Mucosa of descending colon (tissue), 3 donors: ENCODE data around the gene RFPL1. TPM values are rescaled to one million over a fixed set of nuclear protein-coding genes. Genes with fewer than 3 reads are reported as not detected.

Experiments used
- ATAC-seq: fragments of 200-7000 bp; cut with Tn5 transposase; one replicate; pipeline ENCODE4 v1.9.1; 2020; ENCODE audit warnings: mild to moderate bottlenecking, moderate library complexity
- DNase-seq, 3 donors: peaks; one replicate each; pipeline ENCODE4 v3.0.0-alpha.2; 2020
- H3K36me3 ChIP-seq: fragments of 200-600 bp; one replicate; pipeline ENCODE4 v1.8.0; 2021; ENCODE audit warnings: low read depth, mild to moderate bottlenecking
- H3K4me1 ChIP-seq: fragments of 200-600 bp; one replicate; pipeline ENCODE4 v1.8.0; 2021; ENCODE audit warnings: low read depth, mild to moderate bottlenecking
- H3K4me3 ChIP-seq: fragments of 200-600 bp; one replicate; pipeline ENCODE4 v1.8.0; 2021; ENCODE audit warnings: mild to moderate bottlenecking
- H3K9me3 ChIP-seq: fragments of 200-600 bp; one replicate; pipeline ENCODE4 v1.8.0; 2021; ENCODE audit warnings: mild to moderate bottlenecking
- CTCF ChIP-seq: fragments of 200-600 bp; IDR thresholded peaks from one replicate; pipeline ENCODE4 v1.8.0; 2022; ENCODE audit warnings: antibody characterized with exemption, mild to moderate bottlenecking
- intact Hi-C, 2 donors: fragments of 100-400 bp; cut with DNase I in 1 of 2; cut with micrococcal nuclease in 1 of 2; formaldehyde crosslinking; loops; one replicate each; pipeline versions ENCODE4 v1.11.0 to v1.11.1; 2022; cut with DNase I, micrococcal nuclease
- total RNA-seq, 3 donors: library from RNA; stranded (reverse); fragmentation: NEBNext Ultra II Directional in 2 of 3; extraction: Animal tissue kit (Norgen Biotek cat#: 25700) in 2 of 3; gene quantifications; one replicate each; pipeline versions ENCODE4 v1.2.1 to v1.2.4, GENCODE V29; 2021 to 2023
- donor health status: DM: no; HTN: no; CAD: no; lungs with moderate emphysema.
- donor health status: DM: no; HTN: no; CAD: no.
- donor health status: DM: no; HTN: yes; CAD: no.

The RFPL1 gene
- total RNA-seq, 3 donors from 2014 or later, result not detected

DNA sequence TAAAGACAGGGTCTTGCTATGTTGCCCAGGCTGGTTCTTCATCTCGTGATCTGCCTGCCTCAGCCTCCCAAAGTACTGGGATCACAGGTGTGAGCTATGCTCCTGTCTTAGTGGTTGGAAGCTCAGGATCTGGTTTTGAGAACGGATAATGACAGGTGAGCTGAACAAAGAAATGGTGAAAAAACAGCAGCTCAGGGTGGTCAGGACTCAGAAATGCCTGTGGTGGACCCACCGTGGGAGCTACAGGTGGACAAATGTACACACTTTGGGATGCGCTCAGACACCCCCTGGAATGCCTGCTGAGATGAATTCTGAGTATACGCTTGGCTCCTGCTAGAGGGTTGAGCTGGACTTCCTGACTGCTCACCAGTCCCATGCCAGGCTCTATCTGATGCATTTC is 9.5 kb downstream of the RFPL1 start:
- H3K9me3 ChIP-seq, result no peaks in the 10 kb centered on the region
- H3K4me3 ChIP-seq, result no peak overlapping the region
- ATAC-seq (no peak), DNase-seq (no peak)
- intact Hi-C loops, result no loop called here
- H3K4me1 ChIP-seq, result no peaks in the 10 kb centered on the region
- TF ChIP-seq CTCF, result no peak
- no peaks in the 10 kb centered on the region for H3K36me3 ChIP-seq

- Histone ChIP-seq H3K4me1 (no peaks in the 10 kb centered on the region), H3K4me3 (no peak overlapping the region), H3K9me3 (no peaks in the 10 kb centered on the region), H3K36me3 (no peaks in the 10 kb centered on the region)
- ATAC-seq (no peak), DNase-seq (no peak)
- intact Hi-C loops, result no loop called here
- no peak for TF ChIP-seq CTCF
These were observed 11.0 kb downstream of the RFPL1 start for GRCh38 chr22:29449296-29449875.

GRCh38 chr22:29450222-29450621 is 11.8 kb downstream of the RFPL1 start:
- Histone ChIP-seq H3K4me1 (no peaks in the 10 kb centered on the region), H3K9me3 (no peaks in the 10 kb centered on the region), H3K4me3 (no peak overlapping the region), H3K36me3 (no peaks in the 10 kb centered on the region)
- intact Hi-C loops, result no loop called here
- ATAC-seq, result no peak
- no peak for DNase-seq
- no peak for TF ChIP-seq CTCF

DNA sequence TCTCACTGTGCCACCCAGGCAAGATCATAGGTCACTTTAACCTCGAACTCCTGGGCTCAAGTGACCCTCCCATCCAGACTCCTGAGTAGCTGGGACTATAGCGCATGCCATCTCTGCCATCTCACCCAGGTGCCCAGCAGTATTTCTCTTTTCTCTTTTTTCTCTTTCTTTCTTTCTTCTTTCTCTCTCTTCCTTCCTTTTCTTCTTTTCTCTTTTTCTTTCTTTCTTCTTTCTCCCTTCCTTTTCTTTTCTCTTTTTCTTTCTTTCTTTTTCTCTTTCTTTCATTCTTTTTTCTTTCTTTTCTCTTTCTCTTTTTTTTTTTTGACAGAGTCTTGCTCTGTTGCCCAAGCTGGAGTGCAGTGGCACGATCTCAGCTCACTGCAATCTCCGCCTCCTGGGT is 13.5 kb downstream of the RFPL1 start:
- ATAC-seq (no peak), DNase-seq (no peak)
- no peak overlapping the region for H3K4me3 ChIP-seq
- no peaks in the 10 kb centered on the region for H3K36me3 ChIP-seq
- H3K4me1 ChIP-seq, result no peaks in the 10 kb centered on the region
- no peak for TF ChIP-seq CTCF
- no peaks in the 10 kb centered on the region for H3K9me3 ChIP-seq
- intact Hi-C loops, result no loop called here

GRCh38 chr22:29454276-29454675 is 15.9 kb downstream of the RFPL1 start:
- no peak for ATAC-seq
- H3K4me3 ChIP-seq, result no peak overlapping the region
- intact Hi-C loops, result no loop called here
- no peaks in the 10 kb centered on the region for H3K4me1 ChIP-seq
- DNase-seq, result no peak
- no peak for TF ChIP-seq CTCF
- no peaks in the 10 kb centered on the region for H3K36me3 ChIP-seq
- H3K9me3 ChIP-seq, result no peaks in the 10 kb centered on the region

DNA sequence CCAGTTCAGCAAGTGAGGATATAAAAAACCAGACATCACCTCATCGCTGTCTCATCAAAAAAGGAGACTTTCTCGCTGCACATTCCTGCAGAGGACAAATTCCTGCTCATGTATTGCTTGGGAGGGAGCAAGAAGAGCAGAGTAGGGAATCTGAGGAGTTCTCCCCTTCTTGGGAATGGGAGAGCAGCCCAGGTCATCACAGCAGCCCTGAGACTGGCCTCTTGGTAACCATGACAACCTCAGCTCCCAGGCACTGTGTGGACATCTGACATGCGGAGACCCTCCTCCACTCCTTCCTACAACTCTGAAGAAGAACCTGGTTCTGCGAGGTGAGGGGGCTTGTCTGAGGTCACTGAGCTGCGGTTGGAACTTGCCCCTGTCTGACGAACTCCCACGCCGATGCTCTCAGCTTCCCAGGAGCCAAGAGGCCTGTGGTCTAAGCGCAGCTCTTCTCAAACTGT is 17.9 kb downstream of the RFPL1 start:
- TF ChIP-seq CTCF, result no peak
- Histone ChIP-seq H3K4me1 (no peaks in the 10 kb centered on the region), H3K4me3 (no peak overlapping the region), H3K36me3 (no peaks in the 10 kb centered on the region), H3K9me3 (no peaks in the 10 kb centered on the region)
- ATAC-seq (no peak), DNase-seq (no peak)
- intact Hi-C loops, result no loop called here
